ENCODE results near the gene FA2H.
"Not testable (repeated sequence)": the region's sequence is repeated elsewhere in the genome, so short reads cannot be mapped to it uniquely, and the experiment has no call there.

Gene FA2H

DNA sequence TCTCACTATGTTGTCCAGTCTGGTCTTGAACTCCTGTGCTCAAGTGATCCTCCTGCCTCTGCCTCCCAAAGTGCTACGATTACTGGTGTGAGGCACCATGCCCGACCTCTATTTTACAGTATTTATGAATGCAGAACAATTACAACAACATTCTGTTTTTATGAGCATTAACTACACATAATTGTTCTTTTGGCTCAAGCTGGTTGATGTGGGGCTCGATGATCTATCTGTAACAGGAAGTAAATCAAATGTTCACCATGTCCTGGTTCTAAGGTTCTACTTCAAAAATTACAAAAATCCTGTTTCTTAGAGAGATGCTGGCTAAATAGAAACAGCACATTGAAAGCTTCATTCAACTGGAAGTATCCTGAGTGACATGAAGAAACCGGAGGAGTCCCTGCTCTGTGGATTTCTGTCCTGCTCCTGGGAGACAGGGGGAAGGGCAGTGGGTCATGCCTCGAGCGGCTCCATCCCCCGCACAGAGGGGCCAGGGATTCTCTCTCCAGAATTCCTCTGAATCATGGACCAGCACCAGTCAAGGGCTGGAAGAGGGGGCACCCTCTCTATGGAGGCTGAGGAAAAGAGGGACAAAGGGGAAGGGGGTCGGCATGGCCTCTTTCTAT, 31.5 kb downstream of the FA2H start:
- no peak for DNase-seq

DNA sequence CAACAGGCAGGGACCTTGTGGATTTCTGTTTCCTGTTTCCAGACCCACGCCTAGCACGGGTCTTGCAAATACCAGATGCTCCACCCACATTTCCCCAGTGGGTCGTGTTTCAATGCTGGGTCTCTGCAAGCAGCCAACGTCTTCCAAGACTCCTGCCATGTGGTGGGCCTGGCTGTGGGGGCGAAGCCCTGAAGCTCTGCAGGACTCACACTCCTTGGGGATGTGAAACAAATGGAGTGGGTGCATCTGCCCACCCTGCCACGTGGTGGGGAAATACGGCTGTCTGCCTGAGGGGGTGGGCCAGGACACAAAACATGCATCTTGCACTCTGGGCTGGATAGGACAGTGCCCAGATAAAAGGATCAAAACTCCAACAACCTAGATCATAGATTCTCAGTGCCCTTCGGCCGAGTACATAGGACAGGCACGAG, 32.6 kb downstream of the FA2H start:
- no peak for DNase-seq

DNA sequence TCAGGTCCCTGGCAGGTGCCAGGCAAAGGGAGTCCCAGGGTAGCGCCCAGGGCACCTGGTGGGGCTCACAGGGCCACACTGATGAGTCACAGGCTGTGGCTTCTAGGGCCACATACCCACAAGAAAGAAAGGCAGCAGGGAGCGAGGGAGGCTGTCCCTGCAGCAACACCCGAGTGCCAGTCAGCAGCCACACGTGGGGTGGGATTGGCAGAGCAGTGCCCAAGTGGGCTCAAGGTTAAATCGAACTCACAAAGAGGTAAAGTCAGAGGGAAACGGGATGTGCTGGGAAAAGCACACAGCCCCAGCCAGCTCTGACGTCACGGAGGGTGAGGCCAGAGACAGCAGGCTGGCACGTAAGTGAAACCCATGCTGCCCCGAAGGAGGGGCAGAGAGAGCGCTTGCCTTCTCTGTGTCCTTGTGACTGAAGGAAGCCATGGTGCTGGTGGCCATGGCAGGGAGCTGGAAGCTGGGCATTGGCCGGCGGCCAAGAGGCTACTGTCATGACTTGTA, 33.8 kb downstream of the FA2H start:
- DNase-seq, result no peak

DNA sequence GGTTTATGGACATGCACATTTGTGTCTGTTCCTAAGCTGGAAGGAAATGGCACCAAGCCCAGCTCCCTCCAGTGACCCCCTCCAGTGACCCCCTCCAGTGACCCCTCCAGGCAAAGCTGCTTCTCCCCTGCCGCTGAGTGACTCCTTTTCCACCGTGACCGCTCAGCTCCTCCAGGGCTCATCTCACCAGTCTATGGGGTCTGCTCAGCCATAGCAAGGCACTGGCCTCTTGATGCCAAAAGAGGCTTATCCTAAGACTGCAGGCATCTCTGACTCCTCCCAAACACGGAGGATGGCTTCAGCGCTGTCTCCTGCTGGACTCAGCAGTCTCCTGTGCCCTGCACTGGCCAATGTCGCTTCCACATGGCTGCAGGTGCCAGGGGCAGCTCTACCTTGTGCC, 35.3 kb downstream of the FA2H start:
- no peak for DNase-seq

DNA sequence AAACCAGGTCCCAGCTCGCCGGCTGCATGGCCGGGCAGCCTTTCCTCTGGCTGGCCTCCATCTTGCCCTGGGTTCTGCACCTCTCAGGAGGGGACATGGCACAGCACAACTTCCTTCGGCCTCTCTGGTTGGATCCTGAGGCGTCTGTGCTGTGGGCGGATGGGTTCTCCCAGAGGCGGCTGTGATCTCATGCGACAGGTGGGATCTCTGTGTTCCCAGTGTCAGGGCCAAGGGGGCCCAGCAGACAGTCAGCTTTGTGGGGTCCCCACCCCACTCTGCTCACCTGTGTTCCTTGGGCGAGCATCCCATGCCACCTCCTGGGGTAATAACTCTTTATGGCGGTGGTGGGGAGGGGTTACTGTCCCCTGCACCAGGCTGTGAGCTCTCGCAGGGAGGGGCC, 35.8 kb downstream of the FA2H start:
- DNase-seq, result no peak

DNA sequence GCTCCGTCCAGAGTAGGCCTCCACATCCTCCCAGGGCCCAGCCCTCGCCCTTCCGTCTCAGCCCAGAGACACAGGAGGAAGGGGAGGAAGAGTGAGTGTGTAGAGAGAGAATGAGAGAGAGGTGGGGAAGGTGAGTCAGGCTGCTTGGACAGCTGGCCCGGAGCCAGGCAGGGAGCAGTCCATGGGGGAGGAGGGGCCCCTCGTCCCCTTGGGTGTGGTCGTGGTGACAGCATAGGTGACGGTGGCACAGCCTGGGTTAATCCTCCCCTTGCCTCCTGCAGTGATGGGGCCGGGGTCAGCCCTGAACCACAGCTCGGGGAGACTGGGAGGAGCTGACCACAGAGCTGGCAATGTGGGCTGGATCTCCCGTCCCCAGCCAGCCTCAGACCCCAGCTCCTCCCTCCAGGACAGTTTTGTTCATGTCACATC, 36.5 kb downstream of the FA2H start:
- DNase-seq, result no peak

DNA sequence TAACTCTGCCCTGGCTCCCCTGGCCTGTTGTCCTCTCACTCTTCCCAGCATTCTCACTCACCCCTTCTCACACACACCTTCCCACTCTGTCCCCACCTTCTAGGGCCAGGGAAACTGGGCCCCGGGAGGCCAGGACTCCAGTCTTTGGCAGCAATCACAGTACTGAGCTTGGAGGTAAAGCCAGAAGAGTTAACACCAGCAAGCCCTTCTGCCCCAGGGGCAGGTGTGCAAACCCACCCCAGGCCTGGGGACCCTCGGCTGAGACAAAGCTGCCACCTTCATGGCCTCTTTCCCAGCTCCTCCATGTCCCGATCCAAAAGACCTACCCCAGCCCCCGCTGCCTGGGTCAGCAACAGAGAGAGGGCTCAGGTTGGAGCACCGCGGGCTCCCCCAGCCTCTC, 37.1 kb downstream of the FA2H start:
- DNase-seq, result no peak

DNA sequence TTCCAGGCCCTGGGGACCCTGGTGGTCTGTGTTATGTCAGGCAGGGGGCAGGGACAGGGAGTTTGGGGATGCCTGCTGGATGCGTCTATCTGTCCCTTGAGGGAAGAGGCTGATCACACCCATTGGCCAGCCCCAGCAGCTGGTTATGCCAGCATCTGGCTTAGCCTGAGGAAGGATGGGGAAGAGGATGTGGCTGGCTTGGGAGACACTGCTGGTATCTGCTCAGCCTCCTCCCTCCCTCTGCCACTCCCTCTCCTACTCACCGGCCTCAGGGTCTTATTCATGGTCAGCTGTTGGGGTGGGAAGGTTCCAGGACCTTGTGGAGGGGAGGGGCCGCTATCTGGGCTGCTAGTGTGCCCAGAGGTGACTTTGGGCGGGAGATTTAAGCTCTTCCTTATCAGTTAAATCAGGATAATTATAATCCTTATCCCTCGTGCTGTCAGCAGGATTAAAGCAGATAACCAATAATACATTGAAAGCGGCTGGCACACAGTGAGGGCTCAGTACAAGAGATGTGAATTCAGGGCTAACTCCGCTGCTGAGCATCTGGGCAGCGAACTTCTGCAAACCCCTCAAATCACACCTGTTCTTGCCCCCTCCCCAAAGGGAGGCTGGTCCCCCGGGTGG, 38.0 kb downstream of the FA2H start:
- DNase-seq, result no peak

DNA sequence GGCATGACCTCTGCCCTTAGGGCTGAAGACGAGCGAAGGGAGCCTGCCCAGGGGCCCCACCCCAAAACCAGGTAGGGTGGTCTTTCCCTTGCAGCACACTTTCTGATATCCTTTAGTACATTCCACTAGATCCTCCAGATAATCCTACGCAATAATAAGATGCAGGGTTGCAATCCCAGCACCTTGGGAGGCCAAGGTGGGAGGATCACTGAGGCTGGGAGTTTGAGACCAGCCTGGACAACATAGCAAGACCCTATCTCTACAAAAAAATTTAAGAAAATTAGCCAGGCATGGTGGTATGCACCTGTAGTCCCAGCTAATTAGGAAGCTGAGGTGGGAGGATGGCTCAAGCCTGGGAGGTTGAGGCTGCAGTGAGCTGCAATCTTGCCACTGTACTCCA, 39.1 kb downstream of the FA2H start:
- DNase-seq, result no peak

DNA sequence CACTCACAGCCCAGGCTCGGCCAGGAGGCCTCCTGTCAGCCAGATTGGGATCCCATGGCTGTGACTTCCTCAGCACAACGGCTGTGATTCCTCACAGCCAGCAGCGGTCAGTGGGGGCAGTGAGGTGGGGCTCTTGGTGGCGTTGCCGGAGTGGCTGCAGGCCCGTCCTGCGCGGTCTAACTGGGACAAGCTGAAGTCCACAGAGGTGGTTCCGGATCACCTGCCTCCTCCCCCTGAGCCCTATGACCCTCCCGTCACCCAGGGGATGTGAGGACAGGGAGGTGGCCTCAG, 39.5 kb downstream of the FA2H start:
- no peak for DNase-seq

DNA sequence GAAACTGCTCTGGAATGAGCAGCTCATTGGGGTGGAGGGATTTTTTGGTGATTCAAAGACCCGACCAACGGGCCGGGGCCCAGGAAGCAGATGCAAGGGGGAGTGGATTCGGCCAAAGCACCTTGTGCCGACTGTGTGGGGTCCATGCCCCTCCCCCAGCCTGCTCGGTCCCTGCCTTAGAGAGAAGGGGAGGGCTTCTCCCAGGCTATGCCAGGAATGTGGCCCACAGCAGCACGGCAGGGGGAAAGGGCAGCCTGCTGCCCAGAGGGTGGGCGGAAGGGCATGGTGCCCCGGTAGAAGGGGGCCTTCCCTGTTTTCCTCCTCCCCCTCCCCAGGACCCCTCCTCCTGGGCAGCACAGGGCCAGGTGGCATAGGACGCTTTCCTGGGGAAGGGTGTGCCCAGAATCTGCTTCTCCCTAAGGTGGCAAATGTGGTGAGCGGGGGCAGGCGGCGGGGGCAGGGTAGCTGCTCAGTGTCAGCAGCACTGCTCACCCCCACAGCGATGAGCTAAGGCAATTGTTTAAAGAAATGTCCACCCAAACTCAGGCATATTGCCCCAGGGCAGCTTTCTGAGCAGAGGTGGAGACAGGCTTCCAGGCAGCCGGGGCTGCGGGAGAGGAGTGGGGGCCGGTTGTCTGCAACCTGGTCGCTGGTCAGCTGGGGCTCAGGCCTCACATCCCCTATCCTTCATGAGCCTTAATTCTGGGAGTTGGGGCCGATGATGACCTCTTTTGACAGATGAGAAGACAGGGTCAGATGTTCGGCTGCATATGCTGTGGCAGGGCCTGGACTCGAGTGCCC, 40.1 kb downstream of the FA2H start:
- no peak for DNase-seq

DNA sequence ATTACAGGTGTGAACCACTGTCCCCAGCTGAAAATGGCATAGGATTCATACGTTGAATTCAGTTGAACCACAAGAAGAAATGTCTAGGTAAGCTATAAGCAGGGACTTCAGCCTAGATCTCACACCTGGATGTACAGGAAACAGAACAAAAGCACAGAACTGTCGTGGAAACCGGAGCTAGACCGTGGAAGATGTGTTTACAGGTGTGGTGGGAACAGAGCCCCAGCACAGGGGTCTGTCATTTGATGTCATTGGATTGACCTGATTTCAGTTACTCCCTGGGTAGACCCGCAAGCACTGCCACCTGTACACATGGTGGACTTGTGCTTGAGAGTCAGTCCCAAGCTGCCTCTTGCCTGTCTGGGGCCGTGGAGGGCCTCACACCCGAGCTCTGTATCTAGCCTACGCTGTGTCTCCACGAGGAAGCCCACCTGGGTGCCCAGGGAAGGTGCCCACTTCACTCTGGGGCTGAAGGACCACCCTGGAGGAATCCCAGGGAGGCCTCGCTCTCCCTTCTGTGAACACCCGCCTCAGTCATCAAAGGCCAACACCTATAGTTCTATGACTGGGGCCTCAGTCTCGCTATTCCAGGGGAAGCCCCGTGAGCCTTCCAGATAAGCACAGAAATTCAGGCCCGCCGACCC, 41.8 kb downstream of the FA2H start:
- no peak for DNase-seq

DNA sequence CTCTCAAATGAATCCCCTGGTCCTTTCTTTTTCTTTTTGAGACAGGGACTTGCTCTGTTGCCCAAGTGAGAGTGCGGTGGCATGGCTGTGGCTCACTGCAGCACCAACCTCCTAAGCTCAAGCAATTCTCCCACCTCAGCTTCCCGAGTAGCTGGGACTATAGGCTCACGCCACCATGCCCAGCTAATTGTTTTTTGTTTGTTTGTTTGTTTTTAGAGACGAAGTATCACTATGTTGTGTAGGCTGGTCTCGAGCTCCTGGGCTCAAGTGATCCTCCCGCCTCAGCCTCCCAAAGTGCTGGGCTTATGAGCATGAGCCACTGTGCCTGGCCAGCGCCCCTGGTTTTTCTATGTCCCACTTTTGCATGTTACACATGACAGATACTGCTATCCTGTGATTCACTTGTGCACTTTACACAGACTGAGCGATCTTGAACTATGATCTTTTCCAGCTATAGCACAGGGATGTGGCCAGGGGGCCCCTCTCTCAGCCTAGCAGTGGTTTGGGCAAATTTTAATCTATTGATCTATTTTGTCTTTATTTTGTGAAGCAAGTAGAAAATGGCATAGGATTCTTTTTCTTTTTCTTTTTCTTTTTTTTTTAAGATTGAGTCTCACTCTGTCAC, 42.7 kb downstream of the FA2H start:
- DNase-seq, result no peak

DNA sequence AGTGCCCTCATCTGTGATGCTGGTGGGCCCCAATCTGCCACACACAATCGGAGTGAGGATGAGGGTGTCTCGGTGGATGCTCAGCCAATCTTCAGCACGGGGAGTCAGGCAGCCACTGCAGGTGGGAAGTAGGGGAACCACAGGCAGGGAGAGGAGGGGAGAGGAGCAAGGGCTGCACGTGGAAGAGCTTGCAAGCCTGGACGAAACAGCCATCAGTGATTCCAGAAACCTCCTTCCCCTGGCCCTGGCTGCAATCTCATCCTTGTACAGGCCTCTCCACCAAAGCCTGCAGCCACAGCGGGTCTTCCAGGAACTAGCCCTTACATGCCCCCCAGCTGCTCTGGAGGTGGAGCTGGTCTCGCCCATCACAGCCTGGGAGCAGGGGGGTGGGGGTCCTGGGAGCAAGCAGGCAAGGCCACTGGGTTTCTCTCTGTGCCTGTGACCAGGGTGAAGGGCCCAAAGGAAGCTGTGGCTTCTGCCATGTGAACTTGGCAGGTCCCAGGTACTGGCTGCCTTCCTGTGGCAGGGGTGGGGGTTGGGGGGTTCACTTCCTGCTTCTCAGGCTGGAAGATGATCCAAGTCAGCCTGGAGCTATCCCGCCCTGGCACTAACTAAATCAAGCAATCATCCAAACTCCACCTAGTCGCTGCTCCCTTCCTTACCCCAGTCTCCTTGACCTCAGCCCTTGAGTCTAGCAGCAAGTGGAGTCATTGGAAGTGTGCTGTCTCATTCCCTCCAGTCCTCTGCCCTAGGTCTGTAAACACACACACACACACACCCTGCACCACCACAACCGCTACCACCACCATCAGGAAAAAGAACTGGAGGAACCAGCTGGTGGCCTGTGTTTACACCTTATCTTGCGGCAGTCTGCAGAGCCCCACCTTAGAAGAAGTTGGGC, 44.6 kb downstream of the FA2H start:
- DNase-seq, result no peak

DNA sequence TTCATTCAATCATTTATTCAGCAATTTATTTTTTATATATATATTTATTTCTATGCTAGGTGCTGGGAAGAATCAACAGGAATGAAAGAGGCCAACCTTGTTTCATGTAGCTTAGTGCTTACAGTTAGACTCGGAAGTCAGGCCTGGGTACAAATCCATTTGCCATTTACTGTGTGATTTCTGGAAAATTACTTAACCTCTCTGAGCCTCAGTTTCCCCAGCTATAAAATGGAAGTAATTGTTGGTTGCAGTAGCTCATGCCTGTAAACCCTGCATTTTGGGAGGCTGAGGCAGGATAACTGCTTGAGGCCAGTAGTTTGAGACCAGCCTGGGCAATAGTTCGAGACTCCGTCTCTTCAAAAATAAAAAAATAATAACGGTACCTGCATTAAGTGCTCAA, 46.7 kb downstream of the FA2H start:
- DNase-seq, result no peak

DNA sequence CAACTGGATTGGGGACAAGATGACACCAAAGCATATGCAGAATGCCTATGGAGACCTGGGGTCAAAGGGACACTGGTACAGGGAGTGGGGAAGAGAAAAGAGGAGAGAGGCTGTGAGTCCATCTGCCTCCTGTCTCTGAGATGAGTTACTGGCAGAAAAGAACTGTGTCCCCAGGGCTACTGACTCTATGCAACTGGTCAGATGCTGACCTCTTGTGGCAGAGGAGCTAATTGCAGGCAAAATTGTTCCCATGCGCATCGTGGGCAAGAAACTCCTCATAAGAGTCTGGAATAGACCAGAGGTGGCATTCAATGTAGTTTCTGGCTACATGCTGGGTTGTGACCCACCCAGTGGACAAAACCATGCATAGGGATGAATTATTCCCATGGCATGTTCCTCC, 47.9 kb downstream of the FA2H start:
- DNase-seq, result peak; percentile 22 to 33

DNA sequence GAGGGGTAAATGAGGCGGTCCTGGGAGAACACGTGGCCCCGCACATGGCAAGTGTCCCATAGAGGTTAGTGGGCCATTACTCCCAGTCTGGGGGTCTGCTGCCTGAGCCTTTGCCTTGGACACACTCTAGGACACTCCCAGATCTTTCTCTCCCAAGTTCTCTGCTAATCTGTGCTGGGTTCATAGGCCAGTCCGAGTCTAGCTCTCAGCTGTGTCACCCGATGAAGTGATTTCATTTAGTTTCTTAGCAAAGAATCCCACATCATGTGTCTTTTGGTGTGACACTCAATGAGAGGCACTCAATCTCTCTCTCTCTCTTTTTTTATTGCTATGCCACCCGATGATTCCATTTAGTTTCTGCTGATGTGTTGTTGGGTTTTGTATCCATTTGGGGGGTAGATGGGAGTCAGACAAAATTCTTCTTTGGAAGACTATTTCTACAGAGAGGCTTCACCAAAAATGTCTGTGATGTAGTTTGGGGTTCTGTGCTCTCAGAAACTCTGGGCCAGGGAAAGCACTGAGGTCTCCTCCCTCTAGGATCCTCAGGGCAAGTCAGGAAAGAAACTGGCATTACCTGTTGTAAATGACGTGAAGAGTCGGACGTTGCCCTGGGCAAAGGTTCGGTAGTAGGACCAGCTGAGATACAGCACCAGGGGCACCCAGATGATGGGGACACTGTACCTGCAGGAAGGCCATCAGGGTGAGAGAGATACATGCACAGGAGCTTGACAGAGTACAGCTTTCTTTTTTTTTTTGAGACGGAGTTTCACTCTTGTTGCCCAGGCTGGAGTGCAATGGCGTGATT, 48.8 kb downstream of the FA2H start:
- DNase-seq, result no peak

DNA sequence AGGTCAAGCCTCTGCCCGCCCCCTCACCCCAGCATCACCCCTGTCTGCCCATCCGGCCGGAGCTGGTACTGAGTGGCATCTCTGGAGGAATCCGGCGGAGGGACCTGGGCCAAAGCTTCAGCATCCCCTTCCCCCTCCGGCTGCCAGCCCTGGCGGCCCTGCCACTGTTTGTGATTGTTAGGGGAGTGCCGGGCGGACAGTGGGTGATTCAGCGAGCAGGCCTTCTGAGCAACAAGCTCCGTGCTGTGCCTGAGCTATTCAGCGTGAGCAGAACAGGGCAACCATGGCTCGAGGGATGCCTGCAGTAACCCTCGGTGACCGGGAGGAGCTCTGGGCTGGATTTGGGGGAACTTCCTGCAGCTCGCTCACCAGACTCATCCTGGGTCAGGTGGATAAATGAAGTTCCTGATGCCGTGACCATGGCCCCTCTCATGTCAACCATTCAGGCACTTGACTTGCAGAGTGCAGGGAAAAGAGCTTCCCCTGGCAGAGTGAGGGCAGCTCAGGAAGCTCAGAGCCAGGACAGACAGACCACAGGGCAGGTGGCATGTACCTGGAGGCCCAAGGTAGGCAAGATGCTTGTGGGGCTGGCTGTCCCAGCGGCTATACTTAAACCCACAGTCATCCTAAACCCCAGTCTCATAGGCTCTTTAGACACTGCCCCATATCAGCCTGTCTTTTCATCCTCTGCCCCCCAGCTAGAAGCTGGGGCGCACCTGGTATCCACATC, 49.6 kb downstream of the FA2H start:
- DNase-seq, result no peak

DNA sequence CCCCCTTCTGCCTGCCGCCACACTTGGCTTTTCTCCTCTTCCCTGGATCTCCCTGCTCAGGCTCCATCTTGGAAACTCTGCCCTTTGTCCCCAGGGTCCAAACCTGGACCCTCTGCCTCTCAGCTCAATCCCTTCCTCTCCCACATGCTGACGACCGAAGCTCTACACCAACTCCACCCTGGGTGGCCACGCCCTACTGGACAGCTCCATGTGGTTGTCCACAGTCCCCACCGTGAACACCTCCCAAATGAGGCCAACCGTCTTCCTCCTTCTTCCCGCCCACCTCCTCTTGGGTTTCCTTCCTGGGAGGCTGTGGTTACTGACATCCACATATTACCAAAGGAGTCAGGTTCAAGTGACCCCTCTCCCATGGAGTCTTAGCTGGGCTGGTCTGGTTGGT, 51.4 kb downstream of the FA2H start:
- DNase-seq, result no peak

DNA sequence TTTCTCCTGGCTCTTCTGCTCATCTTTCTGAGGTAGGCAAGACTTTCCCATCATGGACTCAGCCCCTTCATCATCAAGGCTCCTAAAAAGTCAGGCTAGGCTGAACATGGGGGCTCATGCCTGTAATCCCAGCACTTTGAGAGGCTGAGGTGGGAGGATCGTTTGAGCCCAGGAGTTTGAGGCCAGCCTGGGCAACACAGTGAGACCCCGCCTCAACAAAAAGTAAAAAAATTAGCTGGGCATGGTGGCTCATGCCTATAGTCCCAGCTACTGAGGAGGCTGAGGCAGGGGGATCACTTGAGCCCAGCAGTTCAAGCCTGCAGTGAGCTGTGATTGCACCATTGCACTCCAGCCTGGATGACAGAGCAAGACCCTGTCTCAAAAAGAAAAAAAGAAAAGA, 52.5 kb downstream of the FA2H start:
- not testable (repeated sequence) for DNase-seq

DNA sequence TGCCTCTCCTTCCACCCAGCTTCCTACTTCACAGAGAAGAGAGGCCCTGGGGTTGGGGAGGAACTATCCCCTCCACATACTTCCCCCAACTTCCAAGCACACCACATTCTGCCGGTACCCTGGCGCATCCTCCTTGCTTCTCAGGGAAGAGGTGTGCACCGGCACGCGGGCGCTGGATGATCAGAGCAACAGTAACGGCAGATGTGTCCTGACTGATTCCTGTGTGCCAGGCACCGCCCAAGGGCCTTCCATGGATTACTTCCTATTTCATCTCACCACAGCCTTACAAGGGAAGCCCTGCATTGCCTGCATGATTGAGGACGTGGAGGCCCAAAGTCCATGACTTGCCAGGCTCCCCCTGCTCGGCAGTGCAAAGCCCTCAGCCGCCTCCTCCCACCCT, 52.9 kb downstream of the FA2H start:
- DNase-seq, result no peak

Data from CD4-positive, alpha-beta T cell treated with Interleukin-1 beta for 1 hour (primary cell).